Limb (tissue), 2 donors: ENCODE measurements around the gene SCAMP5.

Experiments used
- DNase-seq, 2 donors: peaks; one replicate each; pipeline ENCODE4 v3.0.0-alpha.2; 2016; ENCODE audit errors: extremely low spot score in 2 of 2

The SCAMP5 gene

GRCh38 chr15:75045332-75046015 is 50.1 kb downstream of the SCAMP5 start:
- no peak for DNase-seq

GRCh38 chr15:75048394-75048793 is 53.0 kb downstream of the SCAMP5 start:
- DNase-seq: no peak

- DNase-seq: peak in 1 of 2 donors; percentile 65
These were observed 54.0 kb downstream of the SCAMP5 start for GRCh38 chr15:75049392-75049791.

GRCh38 chr15:75050283-75050682 is 54.9 kb downstream of the SCAMP5 start:
- no peak for DNase-seq

GRCh38 chr15:75051191-75051608 is 55.8 kb downstream of the SCAMP5 start:
- no peak for DNase-seq

- no peak for DNase-seq
These were observed 56.3 kb downstream of the SCAMP5 start for GRCh38 chr15:75051711-75052110.

- no peak for DNase-seq
These were observed 57.8 kb downstream of the SCAMP5 start for GRCh38 chr15:75052972-75053747.

- DNase-seq: no peak
These were observed 58.4 kb downstream of the SCAMP5 start for GRCh38 chr15:75053748-75054125.

GRCh38 chr15:75054172-75054897 is 59.0 kb downstream of the SCAMP5 start:
- no peak for DNase-seq

GRCh38 chr15:75056036-75056435 is 60.7 kb downstream of the SCAMP5 start:
- DNase-seq: no peak

GRCh38 chr15:75058127-75058905 is 63.0 kb downstream of the SCAMP5 start:
- DNase-seq: no peak

- no peak for DNase-seq
These were observed 64.2 kb downstream of the SCAMP5 start for GRCh38 chr15:75059607-75060006.

GRCh38 chr15:75061272-75061671 is 65.9 kb downstream of the SCAMP5 start:
- no peak for DNase-seq

GRCh38 chr15:75062706-75063105 is 67.3 kb downstream of the SCAMP5 start:
- no peak for DNase-seq

GRCh38 chr15:75063338-75063737 is 68.0 kb downstream of the SCAMP5 start:
- DNase-seq: no peak

GRCh38 chr15:75063889-75064288 is 68.5 kb downstream of the SCAMP5 start:
- no peak for DNase-seq

GRCh38 chr15:75064846-75065245 is 69.5 kb downstream of the SCAMP5 start:
- no peak for DNase-seq

- no peak for DNase-seq
These were observed 70.1 kb downstream of the SCAMP5 start for GRCh38 chr15:75065467-75065850.

GRCh38 chr15:75065851-75066509 is 70.6 kb downstream of the SCAMP5 start:
- no peak for DNase-seq

- DNase-seq: no peak
These were observed 71.9 kb downstream of the SCAMP5 start for GRCh38 chr15:75067123-75067830.
